Fibroblast of lung (primary cell): ENCODE measurements around the gene DPP7. TPM values are rescaled to one million over a fixed set of nuclear protein-coding genes. Genes with fewer than 3 reads are reported as not detected.

ENCODE experiments used
- DNase-seq, 2 donors: peaks; one replicate each; pipeline versions ENCODE4 v3.0.0 to v3.0.0-alpha.2; 2010; ENCODE audit warnings: low read depth in 2 of 2
- H2AFZ ChIP-seq: 2 replicates; pipeline ENCODE4 v1.5.1; 2012; ENCODE audit warnings: low read length, control low read depth, inconsistent platforms
- H3K27ac ChIP-seq: 2 replicates; pipeline ENCODE4 v1.5.1; 2011; ENCODE audit warnings: low read length, control low read depth; ENCODE audit not compliant: insufficient read depth
- H3K27me3 ChIP-seq: 2 replicates; pipeline ENCODE4 v1.5.1; 2011; ENCODE audit warnings: mild to moderate bottlenecking, low read length; ENCODE audit not compliant: control insufficient read depth, insufficient read depth
- H3K36me3 ChIP-seq: 2 replicates; pipeline ENCODE4 v1.5.1; 2011; ENCODE audit warnings: low read length; ENCODE audit not compliant: control insufficient read depth, insufficient read depth
- H3K4me1 ChIP-seq: 2 replicates; pipeline ENCODE4 v1.5.1; 2011; ENCODE audit warnings: low read length; ENCODE audit not compliant: control insufficient read depth, insufficient read depth; ENCODE audit errors: extremely low read depth
- H3K4me2 ChIP-seq: 2 replicates; pipeline ENCODE4 v1.5.1; 2011; ENCODE audit warnings: low read length, control low read depth; ENCODE audit not compliant: insufficient read depth; ENCODE audit errors: extremely low read depth
- H3K4me3 ChIP-seq, 4 experiments: fragments of 200-600 bp in 1 of 4; sonication (generic) in 1 of 4; replicated peaks in 1 of 4; 2 replicates each; pipeline ENCODE4 v1.5.1; 2011 to 2016; ENCODE audit warnings: low read length in 4 of 4, low read depth in 3 of 4, mild to moderate bottlenecking in 3 of 4, control low read depth in 2 of 4, inconsistent platforms in 1 of 4, mixed read lengths in 1 of 4; ENCODE audit not compliant: insufficient read depth in 1 of 4; ENCODE audit errors: control extremely low read depth in 1 of 4
- H3K79me2 ChIP-seq: 2 replicates; pipeline ENCODE4 v1.5.1; 2012; ENCODE audit warnings: mild to moderate bottlenecking, low read length, inconsistent platforms; ENCODE audit not compliant: control insufficient read depth, insufficient read depth
- H3K9ac ChIP-seq: 2 replicates; pipeline ENCODE4 v1.5.1; 2011; ENCODE audit warnings: mild to moderate bottlenecking, low read length, control low read depth; ENCODE audit not compliant: insufficient read depth
- H3K9me3 ChIP-seq: 2 replicates; pipeline ENCODE4 v1.5.1; 2012; ENCODE audit warnings: low read depth, low read length; ENCODE audit not compliant: control insufficient read depth, insufficient read depth
- H4K20me1 ChIP-seq: 2 replicates; pipeline ENCODE4 v1.5.1; 2011; ENCODE audit warnings: low read length; ENCODE audit not compliant: control insufficient read depth, insufficient read depth; ENCODE audit errors: extremely low read depth
- EZH2 ChIP-seq: IDR thresholded peaks from 2 replicates; pipeline ENCODE4 v1.5.1; 2012; ENCODE audit warnings: low read length, control low read depth, mild to moderate bottlenecking; ENCODE audit errors: missing control alignments
- polyA plus RNA-seq, 2 donors: library from polyadenylated mRNA; depleted of rRNA in 1 of 2; stranded (reverse) in 1 of 2; unstranded in 1 of 2; fragments of >200 nt; gene quantifications; 2 replicates each; pipeline ENCODE4 v1.2.1, GENCODE V29; 2011 to 2012; ENCODE audit warnings: missing spikeins in 1 of 2
- total RNA-seq: library from RNA; depleted of rRNA; stranded (reverse); fragments of >200 nt; gene quantifications from 2 replicates; pipeline ENCODE4 v1.2.1, GENCODE V29; 2014
- TF ChIP-seq, protein P1 (sequence below), 2 donors: IDR thresholded peaks in 1 of 2; conservative IDR thresholded peaks in 1 of 2; 1 replicate in 1 of 2; 2 replicates in 1 of 2; pipeline ENCODE4 v1.5.1; 2011 to 2012; ENCODE audit warnings: low read length in 2 of 2, control low read depth in 1 of 2, inconsistent platforms in 1 of 2, low read depth in 1 of 2, mild to moderate bottlenecking in 1 of 2

DPP7 gene
- total and polyA plus RNA-seq, 2 donors (not counting 1 experiment from before 2014, with no cell fraction given): 28.6 to 126 TPM

GRCh38 chr9:137152844-137153405, 38.4 kb upstream of the DPP7 start:
- Histone ChIP-seq H3K27me3 (peaks cover 5% of the 10 kb centered on the region), H3K27ac (no peak overlapping the region), H3K36me3 (no peaks in the 10 kb centered on the region), H3K4me1 (no peaks in the 10 kb centered on the region), H4K20me1 (no peaks in the 10 kb centered on the region), H3K9me3 (no peaks in the 10 kb centered on the region), H3K79me2 (no peaks in the 10 kb centered on the region), H3K4me3 (no peak overlapping the region), H3K4me2 (no peak overlapping the region), H2AFZ (no peak overlapping the region), H3K9ac (no peak overlapping the region)
- no peak for TF ChIP-seq EZH2
- TF ChIP-seq, protein P1, sequence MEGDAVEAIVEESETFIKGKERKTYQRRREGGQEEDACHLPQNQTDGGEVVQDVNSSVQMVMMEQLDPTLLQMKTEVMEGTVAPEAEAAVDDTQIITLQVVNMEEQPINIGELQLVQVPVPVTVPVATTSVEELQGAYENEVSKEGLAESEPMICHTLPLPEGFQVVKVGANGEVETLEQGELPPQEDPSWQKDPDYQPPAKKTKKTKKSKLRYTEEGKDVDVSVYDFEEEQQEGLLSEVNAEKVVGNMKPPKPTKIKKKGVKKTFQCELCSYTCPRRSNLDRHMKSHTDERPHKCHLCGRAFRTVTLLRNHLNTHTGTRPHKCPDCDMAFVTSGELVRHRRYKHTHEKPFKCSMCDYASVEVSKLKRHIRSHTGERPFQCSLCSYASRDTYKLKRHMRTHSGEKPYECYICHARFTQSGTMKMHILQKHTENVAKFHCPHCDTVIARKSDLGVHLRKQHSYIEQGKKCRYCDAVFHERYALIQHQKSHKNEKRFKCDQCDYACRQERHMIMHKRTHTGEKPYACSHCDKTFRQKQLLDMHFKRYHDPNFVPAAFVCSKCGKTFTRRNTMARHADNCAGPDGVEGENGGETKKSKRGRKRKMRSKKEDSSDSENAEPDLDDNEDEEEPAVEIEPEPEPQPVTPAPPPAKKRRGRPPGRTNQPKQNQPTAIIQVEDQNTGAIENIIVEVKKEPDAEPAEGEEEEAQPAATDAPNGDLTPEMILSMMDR (conservative IDR thresholded peaks at IDR 0.05 in 1 of 2, IDR thresholded peaks at IDR 0.05 in 1 of 2; ENCODE audit: low read depth in 1 of 2, low read length in 2 of 2): no peak
- DNase-seq: no peak

GRCh38 chr9:137150617-137151457, 36.3 kb upstream of the DPP7 start:
- Histone ChIP-seq H2AFZ (no peak overlapping the region), H3K4me2 (no peak overlapping the region), H3K4me1 (no peaks in the 10 kb centered on the region), H4K20me1 (no peaks in the 10 kb centered on the region), H3K36me3 (no peaks in the 10 kb centered on the region), H3K27ac (no peak overlapping the region), H3K79me2 (no peaks in the 10 kb centered on the region), H3K9ac (no peak overlapping the region), H3K27me3 (peaks cover 2% of the 10 kb centered on the region), H3K9me3 (no peaks in the 10 kb centered on the region), H3K4me3 (no peak overlapping the region)
- no peak for TF ChIP-seq EZH2
- TF ChIP-seq, protein P1 (conservative IDR thresholded peaks at IDR 0.05 in 1 of 2, IDR thresholded peaks at IDR 0.05 in 1 of 2; ENCODE audit: low read depth in 1 of 2, low read length in 2 of 2): no peak
- DNase-seq: peak in 1 of 2 donors; percentile 36

- no peak overlapping the region for H3K27ac ChIP-seq
- H3K4me1 ChIP-seq: no peaks in the 10 kb centered on the region
- no peaks in the 10 kb centered on the region for H4K20me1 ChIP-seq
- H2AFZ ChIP-seq: no peak overlapping the region
- no peaks in the 10 kb centered on the region for H3K9me3 ChIP-seq
- no peak for DNase-seq
- H3K27me3 ChIP-seq: no peaks in the 10 kb centered on the region
- no peaks in the 10 kb centered on the region for H3K79me2 ChIP-seq
- no peak overlapping the region for H3K4me2 ChIP-seq
- H3K36me3 ChIP-seq: no peaks in the 10 kb centered on the region
- TF ChIP-seq EZH2: no peak
- TF ChIP-seq, protein P1 (conservative IDR thresholded peaks at IDR 0.05 in 1 of 2, IDR thresholded peaks at IDR 0.05 in 1 of 2; ENCODE audit: low read depth in 1 of 2, low read length in 2 of 2): no peak
- no peak overlapping the region for H3K4me3 ChIP-seq
- no peak overlapping the region for H3K9ac ChIP-seq
These were observed 35.5 kb upstream of the DPP7 start for GRCh38 chr9:137149942-137150616.
